Fibroblast of skin of right biceps (primary cell): ENCODE results near the gene TMEM89.
A peak's percentile ranks its signal among the peaks of the same experiment; 100 is the strongest.

Experiments used
- DNase-seq: peaks from one replicate; pipeline ENCODE4 v3.0.0-alpha.2; 2013

The TMEM89 gene

DNA sequence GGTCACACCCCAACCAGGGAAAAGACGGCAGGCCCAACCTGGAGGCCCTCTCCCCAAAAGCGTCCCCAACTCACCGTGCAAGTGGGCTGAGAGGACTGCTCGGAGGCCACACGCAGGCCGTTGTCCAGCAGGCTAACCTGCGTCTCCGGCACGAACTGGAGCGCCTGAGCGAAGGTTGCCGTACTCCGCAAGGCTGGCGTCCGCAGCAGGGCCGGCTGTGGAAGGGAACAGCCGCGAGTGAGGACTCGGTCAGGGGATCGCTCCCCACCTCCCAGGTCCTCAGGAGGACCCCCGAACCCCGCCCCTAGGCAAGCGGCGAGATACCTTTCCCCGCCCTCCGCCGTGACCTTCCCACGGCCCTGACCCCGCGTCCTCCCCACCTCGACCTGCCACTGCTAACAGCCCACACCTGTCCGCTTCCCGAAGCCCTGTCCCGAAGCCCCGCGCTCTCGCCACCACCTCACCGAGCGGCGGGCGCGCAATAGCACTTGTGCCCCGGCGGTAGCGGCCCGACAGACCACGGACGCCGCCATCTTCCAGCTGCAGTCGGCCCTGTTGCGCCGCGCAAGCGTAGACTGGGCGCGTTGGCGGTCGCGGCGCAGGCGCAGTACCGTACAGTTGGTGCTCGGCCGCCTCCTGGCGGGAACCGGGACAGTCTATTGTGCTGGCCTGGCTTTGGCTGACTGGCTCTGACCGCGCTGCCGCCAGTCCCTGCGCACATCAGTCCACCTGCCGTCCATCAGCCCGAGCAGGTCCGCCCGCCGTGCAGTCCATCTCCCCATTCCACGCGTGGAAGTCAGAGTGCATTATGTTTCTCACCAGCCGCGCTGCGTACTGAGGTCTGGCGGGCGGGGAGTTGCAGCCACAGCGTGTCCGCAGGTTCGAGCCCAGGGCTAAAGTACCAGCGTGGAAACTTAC is 12.2 kb downstream of the TMEM89 start, which contains the start of gene UQCRC1:
UQCRC1 (minus strand) TSS at position 559 of the 918 bp plus-strand sequence; CDS start at position 533, 26 bp downstream.
- DNase-seq, result peak; percentile 89

GRCh38 chr3:48607519-48607918 is 14.1 kb downstream of the TMEM89 start:
- DNase-seq, result no peak

DNA sequence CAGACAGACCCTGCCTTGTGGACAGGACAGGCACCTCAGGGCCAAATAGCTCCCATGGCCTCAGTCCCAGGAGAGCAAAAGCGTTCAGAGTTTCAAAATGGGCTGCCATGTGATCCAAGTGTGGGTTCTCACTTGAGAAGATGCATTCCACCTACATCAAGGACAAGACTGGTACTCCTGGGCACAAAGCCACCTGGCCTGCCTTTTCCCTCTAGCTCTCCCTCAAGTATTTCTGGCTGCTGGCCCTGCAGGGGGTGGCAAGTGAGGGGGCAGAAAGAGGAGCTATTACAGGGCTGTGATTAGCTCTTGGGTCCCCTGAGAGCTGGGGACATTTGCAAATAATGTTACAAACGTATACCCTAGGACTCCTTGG is 20.0 kb downstream of the TMEM89 start:
- DNase-seq, result no peak

DNA sequence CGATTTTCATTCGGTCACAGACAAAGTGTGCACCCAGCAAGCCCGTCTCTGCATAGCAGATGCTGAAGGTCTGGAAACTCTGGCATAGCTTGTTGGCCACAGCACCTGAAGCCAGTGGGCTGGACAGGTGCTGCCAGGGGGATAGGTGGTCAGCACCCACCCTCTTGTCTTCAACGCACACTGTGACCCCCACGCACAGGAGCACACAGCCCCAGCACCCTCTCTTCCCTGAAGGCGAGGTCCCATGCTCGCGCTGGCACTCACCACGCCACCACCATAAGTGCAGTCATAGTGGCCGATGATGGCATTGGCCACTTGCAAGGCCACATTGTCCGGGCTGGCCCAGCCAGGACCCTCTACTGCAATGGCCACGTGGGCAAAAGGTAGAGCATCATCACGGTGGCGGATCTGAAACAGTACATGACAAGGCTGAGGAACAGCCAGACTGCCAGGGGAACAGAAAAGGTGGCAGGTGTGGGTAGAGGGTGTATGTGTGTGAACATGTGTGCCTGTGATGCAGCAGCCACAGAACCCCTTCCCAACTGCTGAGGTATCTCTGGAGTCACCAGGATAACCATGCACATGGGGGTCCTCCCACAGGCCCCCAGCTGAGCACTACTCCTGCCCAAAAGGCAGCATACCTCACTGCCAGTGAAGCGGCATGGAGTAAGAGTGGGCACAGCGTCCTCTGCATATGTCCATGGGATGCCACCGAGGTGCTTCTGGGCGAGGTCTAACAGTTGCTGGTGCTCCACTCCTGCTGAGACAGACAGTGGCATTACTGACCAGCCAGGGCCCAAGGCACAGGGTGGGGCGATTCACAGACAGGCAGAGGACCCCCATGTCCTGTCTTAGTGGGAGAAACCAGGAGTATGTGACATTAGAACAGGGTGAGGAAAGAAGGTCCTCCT is 20.6 kb downstream of the TMEM89 start:
- no peak for DNase-seq

- DNase-seq, result no peak
Measured at GRCh38 chr3:48599509-48600285, 21.9 kb downstream of the TMEM89 start.

- no peak for DNase-seq
Measured at GRCh38 chr3:48599077-48599501, 22.5 kb downstream of the TMEM89 start.

- DNase-seq, result peak; percentile 86
Measured at GRCh38 chr3:48598323-48599076, 23.1 kb downstream of the TMEM89 start.

DNA sequence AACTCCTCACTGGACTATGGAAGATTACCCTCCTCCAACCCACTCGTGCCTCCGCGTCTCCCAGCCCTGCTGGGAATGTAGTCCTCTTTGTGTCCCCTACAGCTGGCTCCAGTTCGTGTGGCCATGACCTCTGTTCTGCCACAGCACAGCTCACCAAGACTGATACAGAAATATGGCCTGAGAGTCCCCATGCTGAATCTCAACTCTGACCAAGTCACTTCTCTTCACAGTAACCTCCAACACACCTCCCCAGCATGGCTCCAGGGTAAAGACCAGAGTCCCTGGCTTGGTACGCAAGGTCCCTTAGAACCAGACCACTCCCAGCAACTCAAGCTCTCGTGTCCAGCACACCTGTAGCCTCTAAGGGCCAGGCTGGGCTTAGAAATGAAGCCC is 24.2 kb downstream of the TMEM89 start:
- no peak for DNase-seq

- no peak for DNase-seq
Measured at GRCh38 chr3:48596676-48597407, 24.7 kb downstream of the TMEM89 start.

- DNase-seq, result no peak
Measured at GRCh38 chr3:48596157-48596556, 25.4 kb downstream of the TMEM89 start.

- peak; percentile 90 for DNase-seq
Measured at GRCh38 chr3:48595526-48596121, 25.9 kb downstream of the TMEM89 start.

DNA sequence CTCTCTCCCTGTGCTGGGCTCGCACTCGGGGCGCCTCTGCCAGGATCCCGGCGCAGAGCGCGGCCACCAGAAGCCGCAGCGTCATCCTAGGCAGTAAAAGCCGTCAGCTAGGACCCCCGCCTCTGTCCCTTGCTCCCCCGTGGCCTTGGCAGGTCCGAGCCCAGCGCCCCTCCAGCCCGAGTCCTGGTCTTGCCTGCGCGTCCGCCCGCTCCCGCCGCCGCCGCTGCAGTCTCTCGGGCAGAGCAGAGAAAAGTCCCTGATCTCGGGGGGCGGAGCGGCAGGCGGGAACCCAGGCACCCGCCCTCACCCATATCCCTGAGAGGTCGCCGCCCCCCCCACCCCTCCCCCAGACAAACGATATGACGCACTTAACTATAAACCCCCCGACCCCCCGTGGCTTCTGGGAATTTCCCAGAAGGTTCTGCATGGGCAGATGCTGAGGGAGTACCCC is 26.5 kb downstream of the TMEM89 start, which contains the start of gene COL7A1:
COL7A1 (minus strand) TSS at position 255 of the 451 bp plus-strand sequence; CDS start at position 85, 170 bp downstream.
- DNase-seq, result no peak

DNA sequence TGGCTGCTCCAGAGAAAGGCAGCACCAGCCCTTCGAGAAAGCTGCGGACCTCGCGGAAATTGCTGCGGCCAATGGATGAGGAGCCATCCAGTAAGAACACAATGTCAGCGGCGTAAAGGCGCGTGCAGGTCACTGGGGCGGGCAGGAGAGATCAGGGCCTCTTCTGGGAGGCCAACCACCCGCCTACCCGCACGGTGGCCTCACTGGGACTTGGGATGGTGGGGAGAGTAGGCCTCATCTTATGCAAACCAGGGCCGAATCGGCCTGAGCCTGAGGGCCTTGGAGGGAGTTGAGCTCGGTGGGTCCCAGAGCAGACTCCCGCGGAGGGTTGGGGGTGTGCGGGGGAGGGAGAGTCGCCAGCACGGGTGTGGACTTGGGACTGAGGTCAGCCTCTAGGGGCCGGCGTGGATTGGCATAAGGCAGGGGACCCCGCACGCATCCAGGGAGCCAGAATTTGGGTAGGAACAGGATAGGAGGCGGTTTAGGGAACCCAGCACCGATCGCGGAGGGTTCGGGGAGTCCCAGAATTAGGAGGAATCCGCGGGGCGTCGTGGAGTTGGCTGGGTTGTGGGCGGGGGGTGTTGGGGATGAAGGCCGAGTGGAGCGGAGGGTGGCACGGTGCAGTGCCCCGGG is 27.0 kb downstream of the TMEM89 start:
- no peak for DNase-seq

- no peak for DNase-seq
Measured at GRCh38 chr3:48593337-48593736, 28.2 kb downstream of the TMEM89 start.

DNA sequence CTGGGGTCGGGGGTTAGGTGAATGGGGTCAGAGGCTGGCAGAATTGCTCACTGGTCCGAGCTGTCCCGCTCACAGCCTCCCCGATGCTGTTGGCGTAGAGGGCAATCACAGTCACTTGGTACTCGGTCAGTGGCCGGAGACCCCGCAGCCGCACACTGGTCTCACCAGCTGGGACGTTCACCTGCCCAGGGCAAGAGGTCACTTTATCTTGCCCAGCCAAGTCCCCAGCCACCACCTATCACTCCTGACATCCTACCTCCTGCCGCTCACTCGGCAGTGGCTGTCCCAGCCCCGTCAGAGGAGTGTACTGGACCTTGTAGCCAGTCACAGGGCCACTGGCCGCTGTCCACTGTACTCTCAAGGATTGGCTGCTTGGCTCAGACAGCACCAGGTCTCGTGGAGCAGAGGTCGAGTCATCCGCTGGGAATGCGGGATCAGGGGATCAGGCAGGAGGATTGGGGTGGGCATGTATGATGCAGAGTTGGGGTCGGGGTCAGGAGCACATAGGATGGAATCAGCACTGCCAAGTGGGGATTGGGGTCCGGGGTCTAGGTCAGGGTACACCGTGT is 29.0 kb downstream of the TMEM89 start:
- DNase-seq, result no peak

DNA sequence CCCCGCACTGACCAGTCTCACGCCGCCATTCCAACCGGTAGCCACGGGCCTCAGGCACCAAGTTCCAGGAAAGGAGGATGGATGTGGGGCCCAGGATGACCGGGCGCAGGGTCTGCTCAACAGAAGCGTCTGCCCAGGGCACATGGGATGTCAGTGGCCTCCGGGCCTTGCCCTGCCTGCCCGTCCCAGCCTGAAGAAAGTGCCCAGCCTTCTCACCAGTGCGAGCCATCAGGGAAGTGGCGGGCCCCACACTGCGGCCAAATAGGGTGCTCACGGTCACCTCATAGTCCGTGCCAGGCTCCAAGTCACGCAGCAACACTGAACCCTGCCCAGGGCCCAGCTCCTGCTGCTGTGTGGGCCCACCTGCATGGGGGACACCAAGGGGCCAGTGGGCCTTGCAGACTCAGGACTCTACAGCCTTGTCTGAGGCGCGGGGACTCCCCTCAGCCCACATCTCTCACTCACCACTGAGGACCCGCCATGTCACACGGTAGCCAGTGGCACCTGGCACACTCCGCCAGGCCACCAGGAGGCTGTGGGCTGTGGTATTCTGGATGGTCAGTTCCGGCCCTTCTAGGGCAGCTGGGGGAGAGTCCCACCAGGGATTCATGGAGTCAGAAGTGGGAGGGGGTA is 29.6 kb downstream of the TMEM89 start:
- DNase-seq, result no peak

GRCh38 chr3:48591436-48591835 is 30.1 kb downstream of the TMEM89 start:
- DNase-seq, result no peak

DNA sequence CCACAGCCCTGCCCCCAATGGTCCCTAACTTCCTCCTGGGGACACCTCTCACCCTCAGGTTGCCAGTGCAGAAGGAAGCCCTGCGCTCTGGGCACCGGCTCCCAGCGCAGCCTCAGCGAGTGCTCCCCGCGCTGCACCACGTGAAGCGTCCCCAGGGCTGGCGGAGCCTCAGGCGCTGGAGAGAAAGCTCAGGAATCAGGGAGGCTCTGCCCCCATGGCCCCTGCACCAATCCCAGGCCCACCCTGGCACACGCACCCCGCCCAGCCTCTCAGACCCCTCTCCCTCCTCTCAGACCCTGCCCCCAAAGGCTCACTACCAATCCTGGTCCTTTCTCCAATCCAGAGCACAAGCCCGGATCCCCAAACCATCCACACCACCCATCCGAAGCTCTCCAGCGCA is 33.3 kb downstream of the TMEM89 start:
- DNase-seq, result no peak

GRCh38 chr3:48587686-48588085 is 33.9 kb downstream of the TMEM89 start:
- no peak for DNase-seq
